Measurements from ENCODE around the gene RAB20.
"Not testable (repeated sequence)": the region's sequence is repeated elsewhere in the genome, so short reads cannot be mapped to it uniquely, and the experiment has no call there.

Gene RAB20

GRCh38 chr13:110507678-110508381, 53.7 kb downstream of the RAB20 start:
- DNase-seq, result no peak

- no peak for DNase-seq
Observed at GRCh38 chr13:110506859-110507566, 54.5 kb downstream of the RAB20 start.

- no peak for DNase-seq
Observed at GRCh38 chr13:110506396-110506795, 55.1 kb downstream of the RAB20 start.

- DNase-seq, result no peak
Observed at GRCh38 chr13:110505594-110505993, 55.9 kb downstream of the RAB20 start.

- no peak for DNase-seq
Observed at GRCh38 chr13:110503979-110504499, 57.5 kb downstream of the RAB20 start.

- no peak for DNase-seq
Observed at GRCh38 chr13:110503037-110503901, 58.3 kb downstream of the RAB20 start.

- no peak for DNase-seq
Observed at GRCh38 chr13:110501188-110501587, 60.3 kb downstream of the RAB20 start.

- no peak for DNase-seq
Observed at GRCh38 chr13:110500341-110500740, 61.2 kb downstream of the RAB20 start.

- DNase-seq, result no peak
Observed at GRCh38 chr13:110499621-110500281, 61.8 kb downstream of the RAB20 start.

GRCh38 chr13:110498765-110499164, 62.8 kb downstream of the RAB20 start:
- no peak for DNase-seq

GRCh38 chr13:110498327-110498726, 63.2 kb downstream of the RAB20 start:
- no peak for DNase-seq

GRCh38 chr13:110497896-110498295, 63.6 kb downstream of the RAB20 start:
- DNase-seq, result not testable (repeated sequence)

- no peak for DNase-seq
Observed at GRCh38 chr13:110497003-110497402, 64.5 kb downstream of the RAB20 start.

- DNase-seq, result no peak
Observed at GRCh38 chr13:110496281-110496680, 65.2 kb downstream of the RAB20 start.

GRCh38 chr13:110495881-110496280, 65.6 kb downstream of the RAB20 start:
- no peak for DNase-seq

GRCh38 chr13:110495376-110495775, 66.1 kb downstream of the RAB20 start:
- DNase-seq, result no peak

GRCh38 chr13:110493613-110494012, 67.9 kb downstream of the RAB20 start:
- no peak for DNase-seq

- DNase-seq, result no peak
Observed at GRCh38 chr13:110492679-110493593, 68.6 kb downstream of the RAB20 start.

GRCh38 chr13:110491869-110492678, 69.4 kb downstream of the RAB20 start:
- DNase-seq, result no peak

- no peak for DNase-seq
Observed at GRCh38 chr13:110490009-110490770, 71.3 kb downstream of the RAB20 start.
